ENCODE data around the gene FOXS1.
A peak's percentile ranks its signal among the peaks of the same experiment; 100 is the strongest.

Gene FOXS1

DNA sequence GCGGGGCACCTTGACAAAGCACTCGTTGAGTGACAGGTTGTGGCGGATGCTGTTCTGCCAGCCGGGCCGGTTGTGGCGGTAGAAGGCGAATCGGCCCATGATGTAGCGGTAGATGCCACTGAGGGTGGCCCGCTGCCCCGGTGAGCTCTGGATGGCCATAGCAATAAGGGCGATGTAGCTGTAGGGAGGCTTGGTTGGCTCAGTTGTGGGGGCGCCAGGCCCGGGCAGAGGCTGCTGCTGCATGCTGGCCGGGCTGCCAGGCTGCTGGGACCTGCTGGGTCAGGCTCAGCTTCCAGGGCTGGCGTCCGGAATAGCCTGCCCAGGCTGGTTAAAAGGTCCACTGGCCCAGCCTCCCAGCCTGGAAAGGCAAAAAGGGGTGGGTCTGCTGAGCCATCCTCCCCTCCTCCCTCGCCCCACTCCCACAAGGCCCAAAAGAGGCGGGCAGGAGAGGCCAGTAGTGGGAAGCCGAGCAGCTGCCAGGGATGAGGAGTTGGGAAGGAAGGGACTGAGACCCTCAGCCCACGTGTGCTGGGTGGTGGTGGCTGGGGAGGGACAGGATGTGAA, at the start of gene FOXS1:
Gene FOXS1 (minus strand): TSS at position 305 of the 564 bp plus-strand sequence. CDS start 62 bp downstream, at position 243.
- DNase-seq: no peak

DNA sequence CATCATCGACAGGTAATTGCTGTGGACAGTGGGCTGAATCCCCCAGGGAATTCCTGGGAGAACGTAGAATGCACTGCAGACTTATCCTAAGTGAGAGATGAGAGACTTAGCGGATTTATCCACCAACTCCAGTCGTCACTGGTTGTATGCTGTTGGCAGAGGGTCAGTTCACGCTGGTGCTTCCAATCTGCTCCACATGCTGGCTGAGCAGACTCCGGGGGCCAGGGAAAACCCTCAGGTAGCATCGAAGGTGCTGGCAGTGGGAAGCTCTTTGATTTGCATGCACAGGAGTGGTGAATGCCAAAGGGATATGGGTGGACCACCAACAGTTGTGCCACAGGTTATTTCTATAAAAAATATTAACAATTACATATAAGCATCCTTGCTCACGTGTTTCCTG, 45.2 kb upstream of the FOXS1 start:
- DNase-seq: no peak

DNA sequence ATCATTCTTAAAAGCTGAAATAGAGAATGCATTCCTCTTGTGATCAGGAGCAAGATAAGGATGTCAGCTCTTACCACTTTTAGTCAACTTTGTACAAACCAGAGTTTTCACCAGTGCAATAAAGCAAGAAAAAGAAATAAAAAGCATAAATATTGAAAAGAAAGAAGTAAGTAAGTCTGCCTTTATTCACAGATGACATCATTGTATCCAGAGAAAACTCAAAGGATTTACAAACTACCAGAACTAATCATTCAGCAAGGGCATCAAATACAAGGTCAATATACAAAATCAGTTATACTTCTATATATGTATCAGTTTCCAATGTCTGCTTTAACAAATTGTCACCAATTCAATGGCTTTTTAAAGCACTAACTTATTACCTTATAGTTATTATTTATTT, 38.4 kb upstream of the FOXS1 start:
- no peak for DNase-seq

DNA sequence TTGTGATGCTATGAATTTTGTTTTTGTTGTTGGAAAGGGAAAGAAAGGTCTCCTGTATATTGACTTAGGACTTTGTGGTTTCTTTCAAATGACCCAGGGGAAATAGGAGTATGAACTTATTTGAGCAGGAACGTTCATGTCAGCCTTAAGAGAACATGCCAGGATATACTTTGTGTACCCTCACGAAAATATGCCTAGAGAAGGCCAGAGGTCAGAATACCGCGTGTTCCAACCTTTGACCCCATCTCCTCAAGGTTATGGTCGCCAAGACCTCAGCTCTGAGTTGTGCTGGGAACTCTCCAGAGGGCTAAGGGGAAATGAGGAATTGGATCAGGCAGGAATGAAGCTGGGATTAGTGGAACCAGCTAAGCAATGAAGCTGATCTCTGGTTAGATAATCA, 36.5 kb upstream of the FOXS1 start:
- DNase-seq: no peak

DNA sequence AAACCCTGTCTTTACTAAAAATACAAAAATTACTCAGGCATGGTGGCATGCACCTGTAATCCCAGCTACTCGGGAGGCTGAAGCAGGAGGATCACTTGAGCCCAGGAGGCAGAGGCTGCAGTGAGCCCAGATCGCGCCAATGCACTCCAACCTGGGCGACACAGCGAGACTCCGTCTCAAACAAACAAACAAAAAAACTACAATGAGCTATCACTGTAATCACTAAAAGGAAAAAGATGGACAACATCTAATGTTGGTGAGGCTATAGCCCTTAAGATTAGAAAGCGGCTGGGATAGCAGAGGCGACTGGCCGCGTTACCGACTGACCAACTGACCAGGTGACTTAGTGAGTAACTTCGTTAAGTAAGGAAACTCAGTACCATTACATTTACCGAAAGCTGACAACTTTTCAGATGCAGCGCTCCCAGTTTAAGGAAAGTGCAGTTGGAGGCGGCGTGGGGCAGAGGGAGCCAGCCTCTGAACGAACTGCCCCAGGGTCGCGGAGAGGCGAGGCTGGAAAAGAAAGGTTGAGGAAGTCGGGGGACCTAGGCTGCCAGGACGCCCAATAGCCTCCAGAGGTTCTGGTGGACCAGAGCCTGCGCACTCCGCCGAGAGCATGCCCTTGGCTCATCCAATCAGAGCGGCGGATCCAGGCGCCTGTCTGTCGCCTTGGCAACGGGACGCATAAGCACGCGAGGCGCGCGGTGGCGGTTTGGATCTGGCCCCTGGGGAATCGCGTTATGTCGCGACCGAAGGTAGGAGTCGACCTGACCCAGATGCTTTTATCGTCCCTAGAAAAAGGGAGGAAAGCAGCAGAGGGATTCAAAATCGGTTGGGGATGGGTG, 34.0 kb upstream of the FOXS1 start:
- peak; percentile 92 for DNase-seq

DNA sequence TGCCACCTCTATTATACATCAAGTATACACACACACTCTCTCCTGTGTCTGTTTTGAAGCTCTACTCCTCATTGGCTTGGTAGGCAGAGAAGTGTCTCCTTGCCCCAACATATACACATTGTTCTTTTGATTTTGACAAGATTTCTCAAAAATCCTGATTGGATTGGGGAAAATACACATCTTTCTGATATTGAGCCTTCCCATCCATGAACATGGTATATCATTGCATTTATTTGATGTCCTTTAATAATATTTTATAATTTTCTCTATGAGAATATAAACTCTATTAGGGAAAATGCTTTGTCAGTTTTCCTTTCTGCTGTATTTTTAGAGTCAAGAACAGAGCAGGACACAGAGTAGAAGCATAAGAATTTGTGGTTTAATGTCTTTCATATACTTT, 32.3 kb upstream of the FOXS1 start:
- no peak for DNase-seq

DNA sequence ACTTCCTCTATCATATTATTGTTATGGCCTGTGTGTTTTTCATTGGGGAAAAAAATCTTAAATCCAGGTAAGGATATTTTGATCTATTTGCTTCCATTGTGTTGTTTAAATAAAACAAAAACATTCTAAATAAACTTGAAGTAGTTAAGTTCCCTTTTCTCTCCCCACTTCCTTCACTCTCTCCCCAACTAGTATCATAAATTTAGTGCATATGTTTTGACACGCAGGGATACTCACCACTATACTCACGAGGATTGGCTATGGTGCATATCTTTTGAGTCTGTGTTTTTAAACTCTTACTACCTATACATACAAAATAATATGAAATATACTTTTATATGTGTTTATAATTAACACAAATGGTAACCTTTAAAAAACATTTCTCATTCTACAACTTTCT, 30.3 kb upstream of the FOXS1 start:
- DNase-seq: no peak

DNA sequence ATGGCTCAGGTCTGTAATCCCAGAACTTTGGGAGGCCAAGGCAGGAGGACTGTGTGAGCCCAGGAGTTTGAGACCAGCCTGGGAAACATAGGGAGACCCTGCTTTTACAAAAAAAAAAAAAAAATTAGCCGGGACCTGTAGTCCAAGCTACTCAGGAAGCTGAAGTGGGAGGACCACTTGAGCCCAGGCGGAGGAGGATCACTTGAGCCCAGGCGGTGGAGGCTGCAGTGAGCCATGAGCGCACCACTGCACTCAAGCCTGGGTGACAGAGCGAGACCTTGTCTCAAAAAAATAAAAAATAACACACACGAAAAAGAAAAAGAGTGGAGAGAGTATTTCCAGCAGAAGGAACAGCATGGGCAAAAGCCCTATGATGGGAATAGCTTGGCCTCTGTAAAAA, 27.0 kb upstream of the FOXS1 start:
- no peak for DNase-seq

DNA sequence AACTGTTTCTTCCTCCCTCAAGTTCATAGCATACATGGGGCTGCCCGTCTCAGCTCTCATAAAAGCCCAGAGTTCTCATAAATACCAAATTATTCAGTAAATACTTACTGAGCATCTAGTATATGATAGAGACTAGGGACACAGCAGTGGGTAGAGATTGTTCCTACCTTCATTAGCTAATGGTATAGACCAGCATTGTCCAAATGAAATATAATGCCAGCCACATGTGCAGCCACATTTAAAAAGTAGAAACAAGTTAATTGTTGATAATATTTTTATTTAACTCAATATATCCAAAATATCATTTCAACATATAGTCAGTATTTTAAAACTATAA, 26.2 kb upstream of the FOXS1 start:
- DNase-seq: no peak

DNA sequence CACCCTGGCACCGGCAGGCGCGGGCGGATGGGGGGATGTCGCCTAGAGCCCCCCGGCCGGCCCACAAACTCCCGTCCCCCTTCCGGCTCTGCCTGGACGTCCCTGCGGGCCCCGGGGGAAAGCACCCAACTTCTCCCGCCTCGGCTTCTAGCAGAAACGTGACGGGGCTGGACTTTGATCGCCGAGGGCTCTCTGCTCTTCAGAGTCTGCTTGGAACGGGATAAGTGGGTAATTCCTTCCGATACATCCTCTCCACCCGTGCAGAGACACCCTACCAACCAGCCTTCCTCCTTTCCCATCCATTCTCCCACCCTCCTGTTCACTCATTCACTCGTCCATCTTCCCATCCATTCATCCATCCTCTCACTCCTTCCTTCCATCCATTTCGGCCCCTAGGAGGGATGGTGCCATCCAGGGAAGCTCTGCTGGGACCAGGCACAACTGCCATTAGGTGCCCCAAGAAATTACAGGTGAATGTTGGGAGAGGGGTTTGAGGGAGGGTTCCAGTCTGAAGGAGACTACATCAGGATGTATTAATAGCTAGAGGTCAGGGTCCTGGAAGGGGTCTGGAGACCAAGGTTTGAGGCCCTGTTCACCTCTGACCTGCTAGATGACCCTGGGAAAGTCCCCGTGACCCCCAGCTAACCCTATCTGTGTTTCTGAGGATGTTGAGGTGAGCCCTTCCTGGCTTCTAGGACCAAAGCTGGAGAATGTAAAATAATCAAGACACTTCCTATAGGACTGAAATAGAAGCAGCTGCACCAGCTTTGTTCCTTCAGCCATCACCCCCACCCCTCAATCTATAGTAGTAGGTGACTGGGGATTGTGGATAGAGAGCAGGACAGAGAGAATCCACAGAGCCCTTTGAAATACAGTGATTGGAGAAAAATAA, 25.6 kb upstream of the FOXS1 start:
- DNase-seq: no peak

DNA sequence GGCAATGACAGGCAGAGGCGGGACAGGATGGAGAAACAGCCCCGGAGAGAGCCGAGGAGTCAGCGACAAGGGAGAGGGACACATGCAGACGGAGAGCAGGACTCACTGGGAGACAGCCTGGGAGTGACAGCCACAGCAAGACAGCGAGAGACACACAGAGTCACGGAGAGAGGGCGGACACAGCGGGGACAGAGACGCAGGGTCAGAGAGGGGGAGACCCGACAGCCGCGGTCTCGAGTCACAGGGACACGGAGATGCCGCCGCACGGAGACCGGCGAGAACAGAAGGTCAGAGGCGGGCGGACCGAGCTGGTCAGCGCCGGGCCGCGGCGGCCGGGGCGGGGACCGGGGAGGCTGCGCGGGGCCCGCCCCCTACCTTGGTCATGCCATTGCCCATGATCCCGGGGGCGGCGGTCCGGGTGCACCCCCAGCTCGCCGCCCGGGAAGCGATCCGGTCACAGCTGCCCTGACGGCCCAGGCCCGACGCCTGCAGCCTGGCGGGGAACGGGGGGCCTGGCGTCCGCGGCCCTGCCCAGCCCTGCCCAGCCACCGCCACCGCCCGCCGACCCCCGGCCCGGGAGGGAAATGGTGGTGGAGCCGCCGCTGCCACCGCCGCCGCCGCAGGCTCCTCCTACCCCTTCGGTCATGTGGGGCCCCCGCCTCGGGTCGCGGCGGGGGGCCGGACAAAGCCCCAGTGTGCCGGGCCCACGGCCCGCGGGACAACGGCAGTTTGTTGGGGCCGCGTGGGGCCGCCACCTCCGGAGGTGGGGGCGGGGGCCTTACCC, 24.7 kb upstream of the FOXS1 start, which contains the start of the genes DUSP15 and TTLL9:
Gene DUSP15 (minus strand): TSS at position 586 of the 784 bp plus-strand sequence. CDS start 190 bp downstream, at position 396.
Gene TTLL9 (plus strand): TSS at position 693 of the 784 bp plus-strand sequence. CDS start 493 bp downstream, outside the sequence.
- DNase-seq: peak; percentile 39

DNA sequence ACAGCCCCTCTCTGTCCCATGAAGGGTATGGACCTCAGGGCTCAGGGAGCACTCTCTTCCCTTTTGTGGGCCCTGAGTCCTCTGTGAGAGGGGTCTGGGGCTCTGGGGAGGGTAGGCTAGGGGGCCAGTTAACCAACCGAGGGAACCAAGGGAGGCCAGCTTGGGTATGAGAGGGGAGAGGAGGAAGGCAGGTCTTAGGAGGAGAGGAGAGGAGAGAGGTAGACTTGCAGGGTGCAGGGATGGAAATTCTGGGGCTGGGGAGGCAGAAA, 24.2 kb upstream of the FOXS1 start:
- DNase-seq: no peak

DNA sequence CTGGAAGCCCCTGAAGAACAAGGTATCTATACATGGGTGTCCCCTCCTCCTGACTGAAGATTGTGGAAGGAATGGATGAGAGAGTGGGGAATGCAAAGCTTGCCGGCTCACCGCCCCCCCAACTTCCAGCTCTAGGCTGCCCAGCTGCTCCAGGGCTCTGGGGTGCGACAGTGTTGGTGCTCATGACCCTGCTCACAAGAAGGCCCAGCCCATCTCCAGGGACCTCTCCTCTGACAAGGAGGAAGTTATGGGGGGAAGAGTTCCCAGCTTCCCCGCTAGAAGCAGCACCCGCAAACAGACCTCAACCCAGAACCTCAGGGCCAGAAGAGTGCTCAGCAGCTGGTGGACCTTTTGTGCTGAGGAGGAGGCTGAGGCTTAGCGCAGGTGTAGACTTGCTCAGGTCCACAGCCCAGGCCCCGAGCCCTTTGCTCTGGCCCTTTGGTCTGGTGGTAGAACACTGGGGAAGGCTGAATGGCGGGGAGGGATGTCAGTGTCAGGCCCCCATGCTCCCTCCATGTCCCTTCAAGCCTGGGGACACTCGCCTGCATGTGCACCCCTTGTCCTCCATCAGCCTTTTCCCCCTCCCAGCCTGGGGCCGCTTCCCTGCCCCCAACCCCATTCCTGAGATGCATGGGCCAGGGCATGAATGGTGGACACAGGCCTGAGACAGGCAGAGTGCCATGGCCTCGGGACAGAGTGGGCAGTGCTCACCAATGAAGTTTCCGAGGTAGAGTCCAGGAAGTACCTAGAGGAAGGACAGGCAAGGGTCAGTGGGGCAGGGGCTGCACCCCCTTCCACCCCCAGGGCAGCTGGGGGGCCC, 23.7 kb upstream of the FOXS1 start:
- no peak for DNase-seq

DNA sequence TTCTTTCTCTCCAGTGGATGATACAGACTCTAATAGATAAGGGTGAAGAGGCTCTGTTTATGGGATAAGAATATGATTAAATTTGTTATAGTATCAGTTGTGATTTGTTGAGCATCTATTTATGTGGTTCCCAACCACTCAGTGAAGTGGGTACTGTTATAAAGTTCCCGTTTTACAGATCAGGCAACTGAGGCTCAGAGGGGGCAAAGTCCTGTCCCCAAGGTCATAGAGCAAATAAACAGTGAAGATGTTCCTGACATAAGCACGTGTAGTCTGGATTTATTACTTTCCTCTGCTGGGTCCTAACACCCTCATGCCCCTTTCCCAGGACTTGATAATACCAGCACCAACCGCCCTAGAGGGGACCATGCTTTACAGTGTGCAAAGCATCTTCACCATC, 20.8 kb upstream of the FOXS1 start:
- no peak for DNase-seq

DNA sequence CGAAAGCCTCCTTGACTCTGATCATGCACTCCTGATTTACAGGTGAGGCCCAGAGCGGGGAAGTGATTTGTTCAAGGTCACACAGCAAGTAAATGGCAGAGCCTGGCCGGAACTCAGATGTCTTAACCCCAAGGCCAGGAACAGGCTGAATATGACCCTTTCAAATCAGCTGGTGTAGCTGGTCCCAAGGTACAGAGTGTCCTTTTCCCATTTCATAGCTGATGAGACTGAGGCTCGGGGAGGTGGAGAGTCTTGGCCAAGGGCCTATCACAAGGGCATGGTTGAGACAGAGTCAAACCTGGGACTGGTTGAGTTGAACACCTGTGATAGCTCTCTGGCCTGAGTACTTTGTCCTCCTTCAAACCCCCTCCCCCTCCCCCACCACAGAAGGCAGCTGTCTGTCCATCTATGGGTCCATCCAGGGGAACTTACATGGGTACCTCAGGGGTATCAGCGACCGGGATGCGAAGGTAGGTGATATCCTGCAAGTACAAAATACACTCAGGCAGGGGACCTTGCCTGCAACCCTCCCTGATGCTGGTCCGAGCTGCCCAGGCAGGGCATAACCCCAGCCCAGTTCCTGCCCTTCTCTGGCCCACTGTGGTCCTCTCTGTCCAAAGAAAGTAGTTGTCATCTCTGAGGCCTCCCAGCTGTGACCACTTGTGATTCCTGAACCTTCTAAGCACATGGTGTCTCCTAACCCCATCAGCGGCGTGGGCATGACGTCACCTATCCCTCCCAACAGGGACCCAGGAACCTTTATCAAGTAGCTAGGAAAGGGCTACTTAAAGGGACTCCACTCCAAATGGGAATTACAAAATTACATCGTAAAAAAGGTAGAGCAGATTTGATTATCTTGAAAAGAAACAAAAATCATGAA, 19.4 kb upstream of the FOXS1 start:
- no peak for DNase-seq

DNA sequence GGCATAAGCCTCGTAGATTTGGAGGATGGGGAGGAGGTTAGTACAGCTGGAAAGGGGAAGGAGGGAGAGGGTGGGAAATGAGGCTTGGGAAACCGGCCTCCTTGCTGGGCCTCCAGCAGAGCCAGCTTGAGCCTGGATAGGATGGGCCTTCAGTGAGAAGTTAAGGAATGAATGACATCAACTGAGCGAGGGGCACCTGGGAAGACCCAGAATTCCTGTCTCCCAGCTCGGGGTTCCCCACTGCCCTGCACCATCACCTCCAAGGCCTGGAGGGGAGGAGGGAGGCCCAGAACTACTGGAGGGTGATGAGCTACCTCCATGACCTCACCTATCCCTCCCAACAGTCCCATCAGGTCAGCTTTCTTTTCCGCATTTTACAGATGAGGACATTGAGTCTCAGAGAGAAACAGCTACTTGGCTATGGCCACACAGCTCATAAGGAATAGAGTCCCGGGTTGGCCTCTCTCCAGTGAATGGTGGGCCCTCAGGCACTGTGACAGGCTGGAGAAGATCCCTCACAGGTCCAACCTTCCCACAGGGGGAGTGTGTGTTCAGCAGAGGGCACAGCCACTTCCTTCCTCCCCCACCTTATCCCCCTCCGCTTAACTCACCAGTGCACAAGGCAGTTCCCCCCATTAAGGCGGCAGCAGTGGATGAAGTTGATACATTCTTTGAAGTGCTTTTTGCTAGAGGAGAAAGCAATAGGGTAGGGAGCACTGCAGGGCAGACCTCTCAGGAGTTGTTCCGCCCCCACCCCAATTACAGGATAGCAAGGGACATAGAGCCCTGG, 18.1 kb upstream of the FOXS1 start:
- DNase-seq: no peak

DNA sequence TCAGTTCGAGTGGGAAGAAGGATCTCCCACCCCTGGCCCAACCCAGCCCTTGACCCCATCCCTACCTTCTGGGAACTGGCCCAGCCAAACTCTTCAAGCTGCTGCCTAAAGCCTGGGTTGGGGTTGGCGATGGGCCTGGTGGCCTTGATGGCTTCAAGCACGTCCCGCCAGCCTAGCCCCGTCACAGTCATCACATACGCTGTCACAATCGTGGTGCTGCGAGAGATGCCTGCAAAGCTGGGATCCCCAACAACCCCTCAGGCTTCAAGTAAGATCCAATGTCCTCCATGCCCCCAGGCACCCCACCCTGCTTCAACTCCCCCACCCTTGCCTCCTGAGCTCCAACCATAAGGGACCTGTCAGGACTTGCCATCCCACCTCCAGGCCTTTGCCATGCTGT, 17.1 kb upstream of the FOXS1 start:
- no peak for DNase-seq

DNA sequence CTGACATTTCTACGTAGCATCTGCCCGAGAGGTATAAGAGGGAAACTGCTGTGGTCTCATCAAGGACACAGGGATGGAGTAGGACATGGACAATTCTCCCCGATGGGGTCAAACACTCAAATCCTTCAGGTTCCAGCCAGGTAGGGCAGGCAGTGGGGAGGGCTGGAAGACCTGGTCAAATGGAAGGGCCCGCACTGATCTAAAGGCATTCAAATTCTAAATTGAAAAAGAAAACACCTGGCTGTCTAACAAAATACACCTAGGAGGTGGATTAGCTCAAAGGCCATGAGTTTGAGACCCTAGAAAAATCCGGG, 16.7 kb upstream of the FOXS1 start:
- DNase-seq: no peak

DNA sequence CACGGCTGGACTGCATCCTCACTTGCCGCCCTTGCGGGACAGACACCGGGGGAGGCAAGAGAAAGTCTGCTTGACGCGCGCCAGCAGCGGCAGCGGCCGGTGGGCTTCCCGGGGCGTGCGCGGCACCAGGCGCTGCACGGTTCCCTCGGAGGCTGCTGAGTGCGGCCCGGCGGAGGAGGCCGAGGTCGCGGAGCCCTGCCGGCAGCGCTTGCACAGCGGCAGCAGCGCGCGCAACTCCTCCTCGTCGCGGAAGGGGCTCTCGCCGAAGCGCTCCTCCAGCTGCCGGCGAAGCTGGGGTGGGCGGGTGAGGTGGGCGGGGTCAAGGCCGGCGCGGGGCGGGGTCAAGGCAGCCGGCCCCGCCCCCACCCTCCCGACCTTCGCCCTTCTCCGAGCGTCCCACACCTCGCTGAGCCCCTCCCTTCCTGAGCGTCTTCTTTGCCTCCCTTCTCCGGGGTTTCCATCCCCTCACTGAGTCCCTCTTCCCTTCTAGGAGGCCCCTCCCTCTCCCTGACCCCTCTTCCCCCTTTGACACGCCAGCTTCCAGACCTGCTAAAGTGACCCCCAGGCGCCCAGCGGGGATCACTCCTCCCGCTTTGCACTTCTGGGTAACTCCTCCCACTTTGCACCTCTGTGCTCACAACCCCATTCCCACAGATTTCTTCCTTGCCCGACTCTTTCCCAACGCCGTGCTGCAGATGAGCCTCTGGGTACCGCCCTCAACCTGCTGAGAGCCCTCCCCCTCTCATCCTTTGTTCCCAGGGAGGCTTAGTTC, 16.2 kb upstream of the FOXS1 start:
- DNase-seq: peak; percentile 80

DNA sequence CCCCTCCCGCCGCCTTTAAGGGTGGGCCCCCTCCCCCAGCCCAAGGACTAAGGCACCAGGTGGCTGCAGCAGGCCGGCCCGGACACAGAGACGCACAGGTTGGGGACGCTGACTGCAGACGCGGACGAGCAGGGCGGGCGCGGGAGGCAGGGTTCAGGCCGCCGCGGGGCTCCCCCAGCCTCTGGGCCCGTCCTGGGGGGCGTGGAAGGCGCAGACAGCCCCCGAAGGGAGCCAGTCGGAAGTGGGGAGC, 15.7 kb upstream of the FOXS1 start:
- DNase-seq: no peak

Data from NCI-H526 treated with DMSO at 0.1 percent for 48 hours (cell line).